Stimulated activated CD8-positive, alpha-beta memory T cell treated with anti-CD3 and anti-CD28 coated beads, Interleukin-7, amount 100 ng/mL, for 1 hour (primary cell): ENCODE measurements around the gene C17orf50.

ENCODE experiments used
- DNase-seq, 2 donors: peaks; one replicate each; pipeline ENCODE4 v3.0.0-alpha.2; 2020; ENCODE audit warnings: low read depth in 2 of 2

C17orf50 gene

DNA sequence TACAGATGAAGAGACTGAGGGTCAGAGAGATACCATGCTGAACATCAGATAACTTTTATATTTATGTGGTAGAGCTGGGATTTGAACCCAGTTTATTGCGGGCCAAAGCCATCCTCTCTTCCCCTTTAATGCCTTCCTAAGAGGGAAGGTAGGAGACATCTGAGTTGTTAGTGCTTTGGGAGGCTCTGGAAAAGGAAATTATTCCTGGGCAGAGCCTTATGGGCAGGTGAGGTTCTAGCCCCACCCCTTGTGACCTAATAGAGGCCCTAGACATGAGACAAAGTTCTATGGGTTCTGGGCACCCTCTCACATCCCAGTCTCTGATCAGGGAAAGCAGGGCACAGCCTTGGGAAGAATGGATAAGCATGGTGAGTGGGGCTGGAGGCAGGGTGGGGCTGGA is at the start of gene C17orf50:
TSS of gene C17orf50 (plus strand) at position 301 of the 400 bp plus-strand sequence. CDS start at position 356, 55 bp downstream.
- DNase-seq = no peak

DNA sequence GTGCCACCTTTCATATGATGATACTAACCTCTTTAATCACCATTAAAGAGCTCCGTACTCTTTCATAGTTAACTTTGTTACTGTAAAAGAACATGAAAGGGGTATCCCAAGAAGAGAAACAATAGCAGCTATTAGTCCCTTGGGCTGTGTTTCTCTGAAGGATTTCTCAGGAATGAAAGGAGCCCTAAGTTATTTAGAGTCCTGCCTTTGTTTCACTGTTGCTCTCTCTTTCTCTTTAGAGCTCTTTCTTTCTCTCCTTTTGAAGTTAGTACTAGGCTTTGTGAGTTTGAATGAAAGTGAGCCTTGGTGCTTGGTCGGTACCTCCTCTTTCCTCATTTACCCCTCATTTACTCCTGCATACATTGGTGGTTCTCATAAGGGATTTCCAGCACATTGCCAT is 49.7 kb upstream of the C17orf50 start:
- no peak for DNase-seq

DNA sequence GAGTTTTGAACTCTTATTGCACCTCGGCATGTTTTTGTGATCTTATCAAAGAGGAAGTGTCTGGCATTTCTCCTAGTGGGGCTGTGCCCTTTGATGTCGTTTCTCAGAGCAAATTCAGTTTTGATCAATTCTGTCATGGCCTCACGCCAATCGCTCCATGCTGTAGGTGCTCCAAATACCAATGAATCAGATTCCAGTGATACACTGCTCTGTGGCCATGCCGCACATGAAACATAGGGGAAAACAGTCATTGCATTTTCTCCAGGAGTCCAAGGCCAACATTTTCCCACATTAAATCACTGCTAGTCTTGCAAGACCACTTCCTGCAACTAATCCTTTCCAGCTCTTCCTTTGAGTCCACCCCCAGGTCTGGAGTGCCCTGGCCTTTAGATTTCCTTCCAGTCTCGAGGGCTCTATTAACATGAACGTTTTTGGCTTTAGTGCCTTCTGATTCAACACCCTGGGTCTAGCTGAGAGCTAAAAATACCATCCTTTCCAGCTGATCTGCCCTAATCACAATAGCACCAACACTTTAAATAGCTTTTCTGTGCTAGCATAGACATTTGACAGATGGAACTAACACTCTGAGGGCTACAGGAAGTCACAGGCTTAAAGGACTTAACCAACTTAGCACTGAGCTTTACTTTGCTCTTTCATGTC is 47.5 kb upstream of the C17orf50 start:
- no peak for DNase-seq

DNA sequence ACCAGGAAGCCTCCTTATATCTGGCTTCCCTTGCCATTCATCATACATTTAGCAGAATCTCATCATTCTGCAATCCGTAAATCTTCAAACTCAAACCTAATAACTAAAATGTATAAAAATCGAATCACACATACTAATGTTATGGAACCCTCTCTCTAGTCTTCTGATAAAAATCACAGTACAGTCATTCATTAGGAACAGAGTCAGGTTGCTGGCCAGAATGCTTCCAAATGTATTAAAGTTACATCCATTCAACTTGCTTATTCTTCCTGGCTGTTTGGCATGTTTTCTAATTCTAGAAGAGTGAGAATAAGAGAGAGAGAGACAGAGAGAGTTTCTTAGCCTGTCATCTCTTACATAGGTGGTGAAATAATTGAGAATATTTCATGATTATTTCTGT is 45.7 kb upstream of the C17orf50 start:
- no peak for DNase-seq

DNA sequence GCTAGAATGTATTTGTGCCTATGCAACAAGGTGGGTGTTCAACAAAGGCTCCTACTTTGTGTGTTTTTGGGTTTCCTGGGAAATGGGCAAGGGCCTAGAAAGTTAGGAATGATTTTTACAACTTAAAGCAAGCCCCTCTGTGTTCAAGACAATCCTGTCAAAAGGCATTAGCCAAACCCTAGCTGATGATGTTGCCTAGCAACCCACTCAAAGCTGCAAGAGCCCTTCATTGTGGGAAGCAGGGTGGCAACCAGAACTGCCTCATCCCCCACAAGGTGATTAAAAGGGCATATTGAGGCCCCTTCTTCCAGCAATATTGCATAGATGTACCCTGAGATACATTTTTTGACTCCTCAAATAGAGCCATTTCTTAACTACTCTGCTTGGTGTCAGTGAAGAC is 45.3 kb upstream of the C17orf50 start:
- no peak for DNase-seq

DNA sequence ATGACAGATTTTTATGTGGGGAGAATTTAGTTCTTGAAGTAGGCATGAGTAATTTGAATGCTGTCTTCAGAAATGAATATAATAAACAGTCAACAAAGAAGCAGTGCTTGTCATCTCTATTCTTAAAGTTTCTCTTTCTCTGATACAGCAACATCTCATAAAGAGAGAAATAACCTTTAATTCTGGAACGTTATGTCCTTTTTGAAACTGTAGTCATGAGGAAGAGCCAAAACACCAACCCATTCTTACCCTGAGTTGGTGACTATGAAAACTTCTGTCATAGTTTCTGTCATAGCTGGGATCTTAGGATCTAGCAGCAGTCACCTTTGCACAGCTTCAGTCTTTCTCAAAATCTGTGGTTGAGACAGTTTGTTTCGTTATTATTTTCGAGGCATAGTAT is 44.5 kb upstream of the C17orf50 start:
- DNase-seq = no peak

DNA sequence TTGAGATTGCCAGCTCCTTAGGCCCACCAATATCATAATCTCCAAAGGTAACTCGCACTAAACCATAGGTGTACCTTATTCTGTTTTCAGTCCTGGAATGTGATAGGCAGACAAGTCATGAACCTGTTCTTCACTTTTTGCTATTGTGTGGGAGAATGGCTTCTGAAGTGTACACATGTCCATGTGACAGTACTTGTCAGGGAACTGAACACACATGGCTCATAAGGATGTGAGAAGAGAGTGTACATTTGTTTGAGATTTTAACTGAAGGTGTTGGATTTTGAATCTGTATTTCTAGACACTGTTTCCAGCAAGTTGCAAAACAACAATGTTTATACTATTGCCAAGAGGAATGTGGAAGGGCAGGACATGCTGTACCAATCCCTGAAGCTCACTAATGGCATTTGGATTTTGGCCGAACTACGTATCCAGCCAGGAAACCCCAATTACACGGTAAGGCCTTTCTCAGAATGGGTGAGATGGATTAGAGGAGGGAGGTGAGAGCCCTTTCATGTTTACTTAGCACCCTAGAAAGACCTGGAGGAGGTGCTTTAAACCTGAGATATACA is 43.7 kb upstream of the C17orf50 start:
- no peak for DNase-seq

DNA sequence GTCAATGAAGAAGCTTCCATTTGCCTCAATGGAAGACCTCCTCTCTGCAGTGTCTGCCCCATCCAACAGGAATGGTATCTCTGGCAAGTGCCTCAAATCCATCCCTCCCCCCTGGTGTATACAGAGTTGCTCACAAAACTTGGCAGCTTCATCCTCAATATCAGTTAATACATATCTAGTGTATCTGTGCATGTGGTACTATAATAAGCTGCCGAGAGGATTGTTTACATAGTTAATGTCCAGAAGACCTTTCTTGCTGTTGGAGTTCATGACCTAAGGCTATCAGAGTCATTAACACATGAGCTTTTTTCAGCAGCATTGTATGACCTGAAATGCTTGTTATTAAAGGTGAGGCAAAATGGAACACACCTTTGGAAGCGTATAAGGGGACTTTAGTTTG is 43.2 kb upstream of the C17orf50 start:
- no peak for DNase-seq

DNA sequence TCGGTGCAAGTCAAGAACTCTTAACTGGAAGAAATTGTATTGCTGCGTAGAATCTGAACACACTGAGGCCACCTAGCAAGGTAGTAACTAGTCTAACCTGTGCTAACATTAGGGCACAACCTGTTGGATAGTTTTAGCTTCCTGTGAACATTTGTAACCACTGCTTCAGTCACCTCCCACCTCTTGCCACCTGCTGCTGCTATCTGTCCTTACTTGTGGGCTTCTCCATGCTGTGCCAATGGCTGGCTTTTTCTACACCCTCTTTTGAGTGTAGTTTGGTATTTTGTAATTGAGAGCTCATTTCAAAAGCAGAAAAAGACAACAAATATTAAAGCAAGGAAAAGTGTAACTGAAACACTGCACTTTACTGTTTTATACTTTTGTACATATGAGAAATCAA is 37.0 kb upstream of the C17orf50 start:
- no peak for DNase-seq

DNA sequence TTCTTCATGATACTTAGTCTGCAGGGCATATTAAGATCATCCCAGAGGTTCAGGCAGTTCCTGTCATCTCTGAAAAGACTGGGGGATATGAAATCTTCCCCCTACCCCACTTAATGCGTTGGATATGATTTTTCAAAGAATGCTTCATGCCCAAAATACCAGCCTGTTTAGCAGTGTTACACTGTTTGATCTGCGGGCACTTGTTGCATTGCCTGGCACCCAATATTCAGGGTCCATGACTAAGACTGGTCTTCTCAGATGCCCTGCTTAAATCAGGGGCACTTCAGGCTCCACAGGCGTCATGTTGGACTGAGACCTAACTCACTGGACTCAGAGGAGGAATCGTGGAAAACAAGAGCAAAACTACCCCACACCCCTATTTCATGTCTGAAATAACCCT is 35.6 kb upstream of the C17orf50 start:
- no peak for DNase-seq

DNA sequence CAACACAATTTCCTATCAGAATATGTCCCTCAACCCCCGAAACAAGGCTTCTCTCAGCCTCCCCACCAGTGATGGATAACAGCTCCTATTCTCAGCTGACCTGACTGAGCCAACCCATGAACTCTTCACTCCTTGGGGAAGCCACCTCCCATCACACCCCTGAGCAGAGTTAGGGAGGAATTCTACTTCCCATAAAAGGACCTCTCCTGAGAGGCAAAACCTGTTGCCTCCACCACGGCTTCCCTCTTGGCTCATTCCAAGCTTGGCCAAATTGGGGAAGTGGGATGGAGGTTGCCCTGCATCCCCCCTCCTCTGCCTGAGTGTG is 34.9 kb upstream of the C17orf50 start:
- DNase-seq = no peak

DNA sequence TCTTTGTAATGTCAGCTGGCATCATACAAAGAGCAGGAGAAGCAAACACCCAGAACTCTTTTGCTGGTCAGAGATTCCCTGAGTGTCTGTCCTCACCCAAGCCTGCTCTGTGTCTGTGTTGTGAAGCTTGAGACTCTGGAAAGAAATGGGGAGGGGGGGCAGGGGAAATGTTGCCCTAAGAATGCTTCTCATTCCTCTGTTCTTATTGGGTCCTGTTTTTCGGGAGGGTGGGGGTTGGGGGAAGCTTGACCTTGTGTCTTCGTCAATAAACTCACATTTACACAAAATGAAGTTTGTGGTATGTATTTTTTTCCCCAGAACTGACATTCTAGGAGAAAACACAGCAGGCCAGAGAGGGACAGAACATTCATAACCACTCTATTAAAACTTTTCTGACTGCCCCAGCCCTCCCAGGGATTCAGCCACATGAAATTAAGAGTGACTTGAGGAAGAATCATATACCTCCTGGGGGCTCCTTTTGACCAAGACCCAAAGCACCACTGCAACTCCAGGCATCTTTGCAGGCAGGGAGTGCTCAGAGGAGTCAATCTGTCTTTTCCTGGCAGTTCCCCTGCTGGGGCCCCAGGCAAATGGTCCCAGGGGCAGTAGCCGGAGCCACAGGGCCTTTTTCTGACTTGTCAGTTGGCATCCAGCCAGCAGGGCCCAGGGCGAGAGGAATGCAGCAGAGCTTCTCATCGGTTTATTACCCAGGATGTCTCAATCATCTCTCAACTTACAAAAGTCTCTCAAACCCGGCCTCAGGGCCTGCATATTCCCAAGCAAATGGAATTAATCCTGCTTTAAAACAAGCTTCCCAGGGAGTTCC is 34.3 kb upstream of the C17orf50 start:
- no peak for DNase-seq

DNA sequence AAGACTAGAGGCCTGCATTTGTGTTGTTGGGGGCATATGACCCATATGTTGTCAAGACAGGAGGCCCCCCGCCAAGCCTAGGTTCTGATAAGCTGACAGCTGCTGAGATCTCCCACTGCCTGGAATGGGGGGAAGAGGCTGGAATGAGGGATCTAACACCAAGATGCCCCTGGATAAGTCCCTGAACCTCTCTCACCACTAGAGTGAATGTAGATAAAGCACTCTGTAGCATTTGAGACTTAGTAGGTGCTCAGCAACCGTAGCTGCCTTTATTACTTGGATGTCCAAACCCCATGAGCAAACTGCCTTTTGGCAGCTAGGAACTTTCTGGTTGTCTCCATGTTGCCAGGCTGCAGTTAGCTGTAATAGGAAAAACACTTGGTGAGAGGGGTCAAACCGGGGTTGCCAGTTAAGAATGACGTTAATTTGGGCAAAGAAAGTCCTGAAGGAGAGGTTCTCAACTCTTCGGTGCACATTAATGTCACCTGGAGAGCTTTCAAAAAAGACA is 33.7 kb upstream of the C17orf50 start:
- no peak for DNase-seq

DNA sequence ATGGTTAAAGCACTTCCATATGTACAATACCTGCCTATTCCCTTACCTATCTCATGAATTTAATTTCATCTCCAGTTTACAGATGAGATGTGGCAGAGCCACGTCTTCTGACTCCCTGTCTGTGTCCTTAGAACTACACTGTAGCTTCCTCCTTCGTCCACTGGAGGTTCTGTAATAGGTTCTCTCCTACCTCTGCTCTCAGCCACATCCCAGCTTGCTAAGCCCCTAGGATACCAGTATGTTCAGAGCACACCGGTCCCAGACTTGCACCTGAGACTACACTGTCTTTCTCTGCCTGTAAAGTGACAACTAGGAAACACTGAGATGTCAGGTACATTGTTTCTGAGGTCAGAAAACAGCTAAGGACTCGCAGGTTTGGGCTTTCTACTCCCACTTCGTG is 33.1 kb upstream of the C17orf50 start:
- no peak for DNase-seq

DNA sequence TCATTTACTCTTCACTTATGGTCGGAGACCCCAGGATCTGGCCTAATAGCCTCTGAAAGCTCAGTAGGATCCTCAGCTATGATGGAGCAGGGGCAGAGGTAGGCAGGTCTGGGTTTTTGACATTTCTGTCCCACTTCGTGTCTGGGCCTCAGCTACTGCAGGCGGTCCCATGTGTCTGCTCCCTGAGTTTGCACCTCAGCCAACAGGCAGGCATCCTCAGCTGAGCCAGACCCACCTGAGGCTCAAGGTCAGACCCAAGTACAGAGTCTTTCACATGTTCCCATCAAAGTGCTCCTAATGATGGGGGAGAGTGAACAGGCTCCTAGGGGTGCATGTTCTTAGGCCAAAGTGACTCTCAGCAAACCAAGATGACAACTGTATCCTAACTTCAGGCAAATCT is 32.1 kb upstream of the C17orf50 start:
- DNase-seq = no peak

DNA sequence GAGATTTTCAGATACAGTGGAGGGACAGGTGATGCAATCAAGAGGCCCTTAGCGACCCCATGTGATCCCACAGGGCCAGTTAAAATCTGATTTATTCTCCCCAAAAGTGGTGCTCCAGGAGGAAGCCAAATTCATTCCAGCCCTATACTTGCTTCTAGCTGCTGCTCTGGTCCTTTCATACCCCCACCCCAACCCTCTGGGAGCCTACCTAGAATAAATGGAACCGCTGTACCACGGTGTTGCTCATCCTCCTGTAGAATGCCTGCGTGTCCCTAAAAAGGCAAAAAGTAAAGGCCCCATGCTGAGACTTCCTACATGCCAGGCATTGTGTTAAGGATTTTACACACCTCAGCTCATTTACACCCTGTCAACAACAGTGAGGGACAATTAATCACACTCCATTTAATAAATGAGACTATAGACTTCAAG is 31.3 kb upstream of the C17orf50 start:
- no peak for DNase-seq

DNA sequence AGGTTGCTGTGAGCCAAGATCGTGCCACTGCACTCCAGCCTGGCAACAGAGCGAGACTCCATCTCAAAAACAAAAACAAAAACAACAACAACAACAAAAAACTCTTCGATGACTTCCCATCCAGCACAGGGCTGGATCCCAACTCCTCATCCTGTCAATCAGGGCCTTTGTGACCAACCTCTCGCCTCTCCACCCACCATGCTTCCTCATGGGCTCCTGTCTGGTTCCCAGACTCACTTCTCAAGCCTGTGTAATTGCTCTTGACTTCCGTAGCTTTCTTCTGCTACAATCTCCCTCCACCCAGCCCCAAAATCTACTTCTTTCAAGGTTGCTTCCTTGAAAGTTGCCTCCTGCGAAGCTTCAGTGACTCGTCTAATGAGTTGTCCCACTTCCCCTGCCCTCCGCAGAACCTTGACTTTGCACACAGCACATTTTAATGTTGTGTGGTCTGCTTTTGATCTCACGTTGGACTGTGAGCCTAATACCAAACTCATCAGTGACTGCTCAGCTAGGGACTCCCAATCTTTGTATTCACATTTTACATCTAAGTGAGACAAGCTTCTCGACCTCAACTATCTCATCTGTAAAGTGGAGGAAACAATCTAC is 30.2 kb upstream of the C17orf50 start:
- no peak for DNase-seq

DNA sequence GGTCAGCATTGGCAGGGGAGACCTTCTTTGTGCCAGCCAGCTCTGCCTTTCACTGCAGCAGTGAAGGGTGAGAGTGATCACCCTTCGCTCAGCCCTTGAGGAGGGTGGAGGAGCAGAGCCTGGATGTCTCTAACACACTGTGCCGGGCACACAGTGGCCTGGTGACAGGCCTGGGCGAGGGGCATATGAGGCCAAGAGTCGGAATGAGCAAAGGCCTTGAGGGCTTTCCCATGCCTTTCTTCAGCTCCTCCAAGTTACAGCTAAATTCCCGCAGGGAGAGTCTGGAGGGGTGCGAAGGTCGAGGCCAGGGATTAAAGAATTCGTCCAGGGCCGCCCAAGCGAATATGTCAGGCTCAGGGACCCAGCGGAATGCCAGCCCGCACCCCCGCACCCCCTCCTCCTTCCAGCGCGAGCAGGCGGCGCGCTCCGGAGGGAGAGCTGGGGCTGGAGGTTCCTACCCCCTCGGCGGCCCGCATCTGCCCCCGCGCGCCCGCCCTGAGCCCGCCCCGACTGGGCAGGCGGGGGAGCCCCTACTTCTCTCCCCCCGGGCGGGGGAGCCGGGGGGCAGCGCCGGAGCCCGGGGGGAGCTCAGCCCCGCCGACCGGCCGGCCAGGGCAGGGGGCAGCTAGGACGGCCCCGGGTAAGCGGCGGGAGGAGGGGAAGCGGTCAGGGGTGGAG is 29.3 kb upstream of the C17orf50 start, which contains the start of gene RASL10B:
TSS of gene RASL10B (plus strand) at position 401 of the 678 bp plus-strand sequence. CDS start 3,546 bp downstream, outside the sequence.
- DNase-seq = no peak

DNA sequence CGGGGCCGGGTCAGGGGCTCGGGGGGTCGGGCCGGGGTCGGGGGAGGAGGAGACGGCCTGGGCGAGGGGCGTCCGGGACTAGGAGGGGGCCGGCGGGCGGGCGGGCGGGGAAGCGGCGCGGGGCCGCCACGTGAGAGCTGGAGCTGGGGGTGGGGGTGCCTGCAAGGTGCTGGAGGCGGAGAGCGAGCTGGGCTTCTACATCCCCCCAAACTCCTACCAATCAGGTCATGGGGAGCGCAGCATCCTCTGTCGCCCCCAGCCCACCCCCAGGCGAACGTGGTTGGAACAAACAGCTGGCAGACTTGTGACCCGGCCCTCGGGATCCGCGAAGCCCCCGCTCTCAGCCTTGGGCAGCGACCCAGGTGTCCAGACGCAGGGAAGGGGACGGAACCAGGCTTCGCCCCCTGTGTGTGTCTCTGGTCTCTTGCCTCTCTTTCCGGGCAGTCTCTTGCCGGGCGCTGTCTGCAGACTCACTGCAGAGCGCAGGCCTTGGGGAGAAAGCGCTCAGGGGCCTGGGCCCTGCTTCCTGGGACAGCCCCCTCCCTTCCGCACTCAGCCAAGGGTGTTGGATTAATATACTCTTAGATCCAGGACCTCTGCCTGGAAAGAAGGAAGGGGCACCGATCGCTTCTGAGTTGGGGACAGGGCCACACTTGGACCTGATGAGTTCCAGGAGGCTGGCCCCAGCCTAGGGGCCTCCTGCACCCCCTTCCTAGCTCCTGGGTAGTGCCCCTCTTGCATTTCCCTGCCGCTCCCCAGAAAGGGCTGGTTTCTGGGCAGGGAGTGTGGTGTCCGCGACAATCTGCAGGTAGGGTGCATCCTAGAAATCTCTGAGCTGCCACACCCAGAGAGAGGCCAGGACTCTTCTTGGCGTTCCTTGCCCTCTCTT is 28.5 kb upstream of the C17orf50 start:
- DNase-seq = no peak

DNA sequence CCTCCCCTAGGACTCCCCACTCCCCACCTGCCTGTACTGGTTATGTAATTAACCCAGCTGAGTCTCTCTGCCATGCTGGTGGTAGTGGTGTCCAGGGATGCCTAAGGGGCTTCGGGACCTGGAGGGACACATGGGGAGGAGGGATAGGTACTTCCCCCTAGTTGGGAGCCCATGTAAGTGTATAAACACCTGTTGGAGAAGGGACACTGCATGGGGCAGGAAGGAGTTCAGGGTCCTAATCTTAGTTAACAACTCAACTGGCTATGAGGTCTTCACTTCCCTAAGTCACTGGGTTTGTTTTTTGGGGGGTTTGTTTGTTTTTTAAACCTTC is 27.9 kb upstream of the C17orf50 start:
- DNase-seq = no peak

DNA sequence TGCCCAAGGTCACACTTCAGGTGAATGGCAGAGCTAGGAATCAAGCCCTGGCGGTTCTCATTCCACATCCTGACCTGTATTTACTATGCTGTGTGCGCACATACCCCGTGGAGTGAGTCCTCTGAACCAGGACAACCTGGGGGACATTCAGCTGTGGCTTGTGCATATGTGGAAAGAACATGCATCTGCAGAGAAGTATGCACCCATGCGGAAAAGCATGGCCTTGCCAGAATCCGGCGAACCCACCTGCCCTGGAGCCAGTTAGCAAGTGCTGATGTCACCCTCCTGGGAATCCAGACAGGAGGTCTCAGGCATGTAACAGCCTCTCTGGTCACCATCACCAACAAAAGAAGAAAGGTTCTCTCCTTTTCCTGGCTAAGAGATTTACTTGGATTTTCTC is 27.3 kb upstream of the C17orf50 start:
- DNase-seq = no peak
